H9 (cell line): ENCODE data around the gene PRELID2. TPM values are rescaled to one million over a fixed set of nuclear protein-coding genes. Genes with fewer than 3 reads are reported as not detected.

Experiments
- DNase-seq: peaks from one replicate; pipeline ENCODE4 v3.0.0-alpha.2; 2017
- H2AFZ ChIP-seq: one replicate; pipeline ENCODE4 v1.6.1; 2013; ENCODE audit warnings: mild to moderate bottlenecking, low read length, control low read depth, moderate library complexity
- H2AK5ac ChIP-seq: 2 replicates; pipeline ENCODE4 v1.6.1; 2013; ENCODE audit warnings: low read length, control low read depth, mixed read lengths; ENCODE audit not compliant: insufficient read length
- H2BK120ac ChIP-seq: one replicate; pipeline ENCODE4 v1.6.1; 2013; ENCODE audit warnings: low read depth, mild to moderate bottlenecking, low read length, control low read depth, inconsistent platforms; ENCODE audit not compliant: poor library complexity, severe bottlenecking
- H2BK12ac ChIP-seq: 2 replicates; pipeline ENCODE4 v1.6.1; 2013; ENCODE audit warnings: low read length, control low read depth, mixed read lengths, low read depth; ENCODE audit not compliant: insufficient read length
- H2BK15ac ChIP-seq: 2 replicates; pipeline ENCODE4 v1.6.1; 2013; ENCODE audit warnings: low read depth, low read length, control low read depth
- H2BK20ac ChIP-seq: one replicate; pipeline ENCODE4 v1.6.1; 2013; ENCODE audit warnings: low read depth, mild to moderate bottlenecking, low read length, control low read depth, inconsistent platforms; ENCODE audit not compliant: poor library complexity, severe bottlenecking
- H2BK5ac ChIP-seq: 2 replicates; pipeline ENCODE4 v1.6.1; 2013; ENCODE audit warnings: low read length, control low read depth, mixed read lengths; ENCODE audit not compliant: insufficient read length
- H3K14ac ChIP-seq: 2 replicates; pipeline ENCODE4 v1.6.1; 2013; ENCODE audit warnings: low read length, control low read depth; ENCODE audit not compliant: insufficient read depth
- H3K18ac ChIP-seq: 2 replicates; pipeline ENCODE4 v1.6.1; 2013; ENCODE audit warnings: low read depth, mild to moderate bottlenecking, mixed read lengths, low read length, control low read depth; ENCODE audit not compliant: insufficient read length
- H3K23ac ChIP-seq: 2 replicates; pipeline ENCODE4 v1.6.1; 2013; ENCODE audit warnings: low read length, control low read depth, mixed read lengths, low read depth; ENCODE audit not compliant: insufficient read length
- H3K23me2 ChIP-seq: 2 replicates; pipeline ENCODE4 v1.6.1; 2013; ENCODE audit warnings: low read depth, mild to moderate bottlenecking, mixed read lengths, low read length, control low read depth; ENCODE audit not compliant: insufficient read length, poor library complexity, severe bottlenecking
- H3K27ac ChIP-seq: 2 replicates; pipeline ENCODE4 v1.5.1; 2013; ENCODE audit warnings: low read length, control low read depth, mixed read lengths, low read depth; ENCODE audit not compliant: insufficient read length
- H3K27me3 ChIP-seq: 2 replicates; pipeline ENCODE4 v1.6.1; 2013; ENCODE audit warnings: low read length, control low read depth, inconsistent platforms; ENCODE audit not compliant: insufficient read depth
- H3K4ac ChIP-seq: 2 replicates; pipeline ENCODE4 v1.6.1; 2013; ENCODE audit warnings: low read depth, mild to moderate bottlenecking, control low read depth, inconsistent platforms, low read length, moderate library complexity
- H3K4me1 ChIP-seq: 2 replicates; pipeline ENCODE4 v1.6.1; 2013; ENCODE audit warnings: low read length, control low read depth, inconsistent platforms; ENCODE audit not compliant: insufficient read depth
- H3K4me2 ChIP-seq: 2 replicates; pipeline ENCODE4 v1.6.1; 2013; ENCODE audit warnings: low read length, control low read depth, mixed read lengths; ENCODE audit not compliant: insufficient read length, insufficient read depth
- H3K56ac ChIP-seq: 2 replicates; pipeline ENCODE4 v1.6.1; 2013; ENCODE audit warnings: low read depth, mild to moderate bottlenecking, mixed read lengths, low read length, control low read depth; ENCODE audit not compliant: insufficient read length
- H3K79me1 ChIP-seq: 2 replicates; pipeline ENCODE4 v1.6.1; 2013; ENCODE audit warnings: low read depth, mild to moderate bottlenecking, moderate library complexity, low read length, control low read depth, inconsistent platforms; ENCODE audit not compliant: insufficient read depth, poor library complexity, severe bottlenecking
- H3K79me2 ChIP-seq: 2 replicates; pipeline ENCODE4 v1.6.1; 2013; ENCODE audit warnings: low read length, control low read depth, inconsistent platforms; ENCODE audit not compliant: insufficient read depth
- H3K9ac ChIP-seq: 2 replicates; pipeline ENCODE4 v1.6.1; 2013; ENCODE audit warnings: low read length, control low read depth, mixed read lengths; ENCODE audit not compliant: insufficient read length; ENCODE audit errors: extremely low read depth
- H3K9me3 ChIP-seq: one replicate; pipeline ENCODE4 v1.6.1; 2013; ENCODE audit warnings: low read depth, low read length, inconsistent platforms; ENCODE audit not compliant: control insufficient read depth
- H3T11ph ChIP-seq: one replicate; pipeline ENCODE4 v1.6.1; 2013; ENCODE audit warnings: mild to moderate bottlenecking, low read length, control low read depth, inconsistent platforms
- H4K20me1 ChIP-seq: one replicate; pipeline ENCODE4 v1.6.1; 2013; ENCODE audit not compliant: control insufficient read depth, insufficient read length, insufficient read depth
- H4K5ac ChIP-seq: 2 replicates; pipeline ENCODE4 v1.6.1; 2013; ENCODE audit warnings: low read depth, mild to moderate bottlenecking, mixed read lengths, low read length, control low read depth; ENCODE audit not compliant: insufficient read length
- H4K8ac ChIP-seq: replicated peaks from 2 replicates; pipeline ENCODE4 v1.6.1; 2013; ENCODE audit warnings: low read length, control low read depth, mixed read lengths, low read depth; ENCODE audit not compliant: insufficient read length
- H4K91ac ChIP-seq: 2 replicates; pipeline ENCODE4 v1.6.1; 2013; ENCODE audit warnings: low read depth, mild to moderate bottlenecking, moderate library complexity, mixed read lengths, low read length, control low read depth; ENCODE audit not compliant: insufficient read length
- H3K27ac Mint-ChIP-seq, 3 experiments: 2 replicates in 2 of 3; 3 replicates in 1 of 3; pipeline ENCODE4 v1.8.0; 2020 to 2021; ENCODE audit warnings: mixed read lengths in 3 of 3, mild to moderate bottlenecking in 1 of 3, moderate library complexity in 1 of 3
- H3K27me3 Mint-ChIP-seq: 2 replicates; pipeline ENCODE4 v1.8.0; 2021; ENCODE audit warnings: low read depth, mild to moderate bottlenecking, moderate library complexity, mixed read lengths
- H3K36me3 Mint-ChIP-seq, 3 experiments: 2 replicates in 2 of 3; 3 replicates in 1 of 3; pipeline ENCODE4 v1.8.0; 2020 to 2021; ENCODE audit warnings: low read depth in 3 of 3, mixed read lengths in 3 of 3; ENCODE audit not compliant: insufficient read depth in 1 of 3
- H3K4me1 Mint-ChIP-seq, 2 experiments: 2 replicates each; pipeline ENCODE4 v1.8.0; 2020; ENCODE audit warnings: mixed read lengths in 2 of 2
- H3K4me3 Mint-ChIP-seq, 2 experiments: 2 replicates in 1 of 2; 3 replicates in 1 of 2; pipeline ENCODE4 v1.8.0; 2020 to 2021; ENCODE audit warnings: mild to moderate bottlenecking in 2 of 2, mixed read lengths in 2 of 2, moderate library complexity in 1 of 2
- H3K9me3 Mint-ChIP-seq, 2 experiments: 2 replicates in 1 of 2; 3 replicates in 1 of 2; pipeline ENCODE4 v1.8.0; 2020; ENCODE audit warnings: mild to moderate bottlenecking in 2 of 2, mixed read lengths in 2 of 2, moderate library complexity in 1 of 2
- CTCF ChIP-seq: fragments of 200-600 bp; sonication (generic); conservative IDR thresholded peaks from 3 replicates; pipeline ENCODE4 v1.8.0; 2021; ENCODE audit warnings: antibody characterized with exemption, mild to moderate bottlenecking
- WGBS: extraction: QIAGEN DNeasy Blood & Tissue Kit; methylation state at CpG from one replicate; pipeline ENCODE4 v1.1.7; 2013; ENCODE audit warnings: missing lambda C conversion rate, low lambda C conversion rate, mixed read lengths; ENCODE audit not compliant: insufficient read length; ENCODE audit errors: extremely low coverage; 5-methylcytosine and 5-hydroxymethylcytosine counted together
- total RNA-seq: library from RNA; stranded (reverse); gene quantifications from 2 replicates; pipeline ENCODE4 v1.2.1, GENCODE V29; 2021

PRELID2 gene
- total RNA-seq, 1 experiment from 2014 or later, result 13.2 TPM

GRCh38 chr5:145775893-145776444 is 59.2 kb downstream of the PRELID2 start:
- Histone ChIP-seq H3K79me2 (no peaks in the 10 kb centered on the region), H4K5ac (no peak overlapping the region), H4K8ac (no peak overlapping the region), H3K4me2 (no peak overlapping the region), H3K9me3 (peaks cover 5% of the 10 kb centered on the region), H3K4ac (no peak overlapping the region), H2BK120ac (no peak overlapping the region), H3K56ac (no peak overlapping the region), H3K23me2 (no peaks in the 10 kb centered on the region), H2AFZ (no peak overlapping the region), H3K4me1 (0 out of 2 replicates have a peak, but pooled peaks cover 2% of the 10 kb centered on the region), H3K27me3 (no peaks in the 10 kb centered on the region), H3K27ac (no peak overlapping the region), H3K9ac (no peak overlapping the region), H3K18ac (no peak overlapping the region), H3K79me1 (no peaks in the 10 kb centered on the region), H2BK20ac (no peak overlapping the region), H2BK12ac (no peak overlapping the region), H3T11ph (no peak overlapping the region), H4K20me1 (no peaks in the 10 kb centered on the region), H2BK15ac (no peak overlapping the region), H4K91ac (no peak overlapping the region), H2AK5ac (no peak overlapping the region), H3K23ac (no peak overlapping the region), H3K14ac (no peak overlapping the region), H2BK5ac (no peak overlapping the region)
- TF ChIP-seq CTCF, result no peak
- Mint-ChIP-seq H3K27me3 (no peaks in the 10 kb centered on the region; the same call in 1 of the 2 replicates), H3K27ac (no peak overlapping the region), H3K4me1 (peaks cover 8% of the 10 kb centered on the region in 2 experiments), H3K9me3 (peaks cover 3 to 4% of the 10 kb centered on the region in 2 experiments; a peak in 3 of 5 replicates), H3K36me3 (peaks cover 3 to 7% (median 5%) of the 10 kb centered on the region in 3 experiments; a peak in 3 of 7 replicates), H3K4me3 (no peak overlapping the region)
- no peak for DNase-seq
- no CpG with 5 or more reads among the region's 2 CpGs for WGBS
